CD14-positive monocyte (primary cell): Measurements from ENCODE around the gene KIAA1614. TPM values are rescaled to one million over a fixed set of nuclear protein-coding genes. Genes with fewer than 3 reads are reported as not detected.

Experiments used
- DNase-seq, 3 donors: peaks; one replicate each; pipeline ENCODE4 v3.0.0-alpha.2; 2011 to 2022
- H2AFZ ChIP-seq: 2 replicates; pipeline ENCODE4 v1.6.0; 2012; ENCODE audit warnings: mild to moderate bottlenecking, low read depth, low read length, inconsistent platforms; ENCODE audit not compliant: insufficient read depth, poor library complexity, severe bottlenecking
- H3K27ac ChIP-seq, 2 donors: 1 replicate in 1 of 2; 2 replicates in 1 of 2; pipeline ENCODE4 v1.5.1; 2012 to 2013; ENCODE audit warnings: low read length in 2 of 2, control low read depth in 1 of 2, inconsistent platforms in 1 of 2, low read depth in 1 of 2, mild to moderate bottlenecking in 1 of 2
- H3K27me3 ChIP-seq, 2 donors: one replicate each; pipeline versions ENCODE4 v1.6.0 to v1.6.1; 2011 to 2013; ENCODE audit warnings: low read length in 2 of 2; ENCODE audit not compliant: control insufficient read depth in 2 of 2, insufficient read depth in 2 of 2
- H3K36me3 ChIP-seq, 2 donors: replicated peaks in 1 of 2; 1 replicate in 1 of 2; 2 replicates in 1 of 2; pipeline versions ENCODE4 v1.5.1 to v1.6.1; 2012 to 2013; ENCODE audit warnings: low read length in 2 of 2, control low read depth in 1 of 2, inconsistent platforms in 1 of 2, mild to moderate bottlenecking in 1 of 2; ENCODE audit not compliant: insufficient read depth in 2 of 2, control insufficient read depth in 1 of 2
- H3K4me1 ChIP-seq, 2 donors: 1 replicate in 1 of 2; 2 replicates in 1 of 2; pipeline versions ENCODE4 v1.5.1 to v1.6.1; 2012 to 2013; ENCODE audit warnings: low read length in 2 of 2, control low read depth in 1 of 2, inconsistent platforms in 1 of 2, mild to moderate bottlenecking in 1 of 2, moderate library complexity in 1 of 2; ENCODE audit not compliant: insufficient read depth in 2 of 2, control insufficient read depth in 1 of 2
- H3K4me2 ChIP-seq: replicated peaks from 2 replicates; pipeline ENCODE3; 2012; ENCODE audit warnings: low read length, moderate library complexity, mild to moderate bottlenecking; ENCODE audit not compliant: poor library complexity, severe bottlenecking; ENCODE audit errors: extremely low read depth
- H3K4me3 ChIP-seq, 3 experiments: fragments of 200-600 bp in 1 of 3; sonication (generic) in 1 of 3; replicated peaks in 1 of 3; 1 replicate in 2 of 3; 2 replicates in 1 of 3; pipeline ENCODE4 v1.5.1; 2011 to 2013; ENCODE audit warnings: low read length in 3 of 3, mild to moderate bottlenecking in 3 of 3, control low read depth in 2 of 3, low read depth in 2 of 3, inconsistent platforms in 1 of 3, moderate library complexity in 1 of 3
- H3K79me2 ChIP-seq: 2 replicates; pipeline ENCODE4 v1.6.0; 2012; ENCODE audit warnings: mild to moderate bottlenecking, control low read depth, inconsistent platforms, low read length, moderate library complexity; ENCODE audit not compliant: insufficient read depth
- H3K9ac ChIP-seq: 2 replicates; pipeline ENCODE4 v1.6.0; 2017; ENCODE audit warnings: low read length, mild to moderate bottlenecking; ENCODE audit not compliant: insufficient read depth, poor library complexity, severe bottlenecking
- H3K9me3 ChIP-seq, 2 donors: replicated peaks in 1 of 2; 1 replicate in 1 of 2; 2 replicates in 1 of 2; pipeline versions ENCODE4 v1.5.1 to v1.6.1; 2012 to 2013; ENCODE audit warnings: low read length in 2 of 2, control low read depth in 1 of 2; ENCODE audit not compliant: control insufficient read depth in 1 of 2, insufficient read depth in 1 of 2
- H4K20me1 ChIP-seq: 2 replicates; pipeline ENCODE4 v1.6.0; 2012; ENCODE audit warnings: mild to moderate bottlenecking, low read length, control low read depth, moderate library complexity; ENCODE audit not compliant: insufficient read depth
- H3K27ac Mint-ChIP-seq, 7 donors: one replicate each; pipeline ENCODE4 v1.8.0; 2020; ENCODE audit warnings: mild to moderate bottlenecking in 7 of 7, mixed read lengths in 7 of 7, moderate library complexity in 6 of 7, inconsistent platforms in 2 of 7
- H3K27me3 Mint-ChIP-seq, 3 donors: one replicate each; pipeline ENCODE4 v1.8.0; 2021 to 2022; ENCODE audit warnings: low read depth in 3 of 3, mild to moderate bottlenecking in 3 of 3, mixed read lengths in 3 of 3, moderate library complexity in 3 of 3, inconsistent platforms in 1 of 3
- H3K36me3 Mint-ChIP-seq, 2 donors: one replicate each; pipeline ENCODE4 v1.8.0; 2020; ENCODE audit warnings: mixed read lengths in 2 of 2, inconsistent platforms in 1 of 2, mild to moderate bottlenecking in 1 of 2
- H3K4me1 Mint-ChIP-seq: one replicate; pipeline ENCODE4 v1.8.0; 2020; ENCODE audit warnings: mild to moderate bottlenecking, mixed read lengths
- H3K4me3 Mint-ChIP-seq, 2 donors: one replicate each; pipeline ENCODE4 v1.8.0; 2020; ENCODE audit warnings: mild to moderate bottlenecking in 2 of 2, mixed read lengths in 2 of 2, moderate library complexity in 1 of 2
- H3K9me3 Mint-ChIP-seq, 7 donors: one replicate each; pipeline ENCODE4 v1.8.0; 2020 to 2022; ENCODE audit warnings: mixed read lengths in 7 of 7, mild to moderate bottlenecking in 6 of 7, moderate library complexity in 6 of 7, inconsistent platforms in 2 of 7
- WGBS: methylation state at CpG from one replicate; pipeline ENCODE4 v1.1.5; 2013; ENCODE audit warnings: missing lambda C conversion rate; ENCODE audit not compliant: insufficient coverage; 5-methylcytosine and 5-hydroxymethylcytosine counted together
- intact Hi-C, 2 donors: fragments of 100-400 bp; cut with micrococcal nuclease; formaldehyde crosslinking; loops; one replicate each; pipeline versions ENCODE4 v1.15.0 to v1.15.1; 2023
- polyA plus RNA-seq, 3 donors: library from polyadenylated mRNA; depleted of rRNA in 1 of 3; unstranded in 2 of 3; stranded (reverse) in 1 of 3; fragments of 300-500 nt in 2 of 3; fragments of >200 nt in 1 of 3; fragmentation: Illumina TruSeq in 2 of 3; gene quantifications; 1 replicate in 2 of 3; 2 replicates in 1 of 3; pipeline ENCODE4 v1.2.3, GENCODE V29; 2012 to 2021
- TF ChIP-seq, protein P1 (sequence below): fragments of 200-600 bp; IDR thresholded peaks from one replicate; pipeline ENCODE4 v1.8.0; 2022; ENCODE audit warnings: antibody characterized with exemption, mild to moderate bottlenecking

Gene KIAA1614
- polyA plus RNA-seq, 3 donors: 0.08 TPM; not detected in 2

DNA sequence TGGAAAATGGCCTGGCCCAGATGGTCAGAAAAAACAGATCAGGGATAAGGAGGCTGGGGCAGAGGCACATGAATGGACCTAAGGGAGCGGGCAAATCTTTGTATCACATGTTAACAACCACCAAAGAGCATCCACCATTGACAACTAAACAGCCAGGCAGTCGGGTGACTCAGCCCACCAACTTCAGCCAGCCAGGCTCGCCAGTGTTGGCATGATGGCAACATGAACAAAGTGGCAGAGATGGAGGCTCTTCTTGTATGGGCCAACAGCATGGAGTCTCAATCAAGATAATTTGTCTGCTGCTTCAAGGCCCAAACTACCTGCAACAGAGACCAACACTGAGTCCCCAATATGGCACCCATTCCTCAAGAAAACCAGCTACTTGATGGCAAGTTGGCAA lies 16.5 kb upstream of the KIAA1614 start:
- peaks cover 1 to 5% of the 10 kb centered on the region in 2 donors for H3K36me3 Mint-ChIP-seq
- H3K4me3 Mint-ChIP-seq: no peak overlapping the region

DNA sequence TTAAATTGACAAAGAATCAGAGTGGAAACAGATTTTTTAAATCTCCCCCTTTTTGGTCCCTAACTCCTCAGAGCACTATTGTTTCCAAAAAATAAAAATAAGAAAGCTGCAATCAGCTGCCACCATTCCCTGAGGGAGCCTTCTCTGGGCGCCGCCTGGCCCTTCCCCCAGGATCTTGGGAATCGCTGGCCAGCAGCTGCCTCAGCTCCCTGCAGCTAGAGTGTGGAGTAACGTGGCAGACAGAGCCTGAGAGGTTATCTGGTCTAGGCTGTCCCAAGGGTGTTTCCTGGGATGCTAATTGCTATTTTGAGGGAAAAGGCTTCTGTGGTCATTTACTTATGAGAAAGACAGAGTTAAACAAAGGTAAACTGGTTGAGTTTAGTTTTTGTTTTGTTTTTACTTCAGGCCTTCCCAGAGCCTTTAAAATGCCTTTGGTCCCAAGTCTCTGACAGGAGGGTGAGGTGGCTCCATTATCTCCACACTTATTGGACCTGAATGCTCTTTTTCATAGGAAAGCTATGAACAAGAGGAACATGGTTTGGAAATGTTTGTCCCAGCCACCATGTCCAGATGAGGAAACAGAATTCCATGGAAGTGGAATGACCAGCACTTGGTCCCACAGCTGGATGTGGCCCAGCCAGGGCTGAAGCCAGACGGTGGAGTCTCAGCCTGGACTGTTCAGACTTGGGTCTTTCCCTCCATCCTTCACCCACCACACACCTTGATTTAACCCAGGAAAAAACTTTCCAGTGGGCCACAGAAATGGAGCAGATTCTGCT lies 14.1 kb upstream of the KIAA1614 start:
- Mint-ChIP-seq H3K27me3 (peaks cover 2 to 4% (median 3%) of the 10 kb centered on the region in 3 donors), H3K36me3 (peaks cover 1 to 5% of the 10 kb centered on the region in 2 donors), H3K27ac (no peak overlapping the region), H3K4me3 (no peak overlapping the region), H3K9me3 (peaks cover 0 to 9% (median 2%) of the 10 kb centered on the region in 7 donors), H3K4me1 (peaks cover 3% of the 10 kb centered on the region)
- H3K4me2 ChIP-seq: no peak overlapping the region
- no peaks in the 10 kb centered on the region for H4K20me1 ChIP-seq
- H3K4me1 ChIP-seq: no peaks in the 10 kb centered on the region
- intact Hi-C loops: no loop called here
- H3K79me2 ChIP-seq: no peaks in the 10 kb centered on the region
- TF ChIP-seq, protein P1, sequence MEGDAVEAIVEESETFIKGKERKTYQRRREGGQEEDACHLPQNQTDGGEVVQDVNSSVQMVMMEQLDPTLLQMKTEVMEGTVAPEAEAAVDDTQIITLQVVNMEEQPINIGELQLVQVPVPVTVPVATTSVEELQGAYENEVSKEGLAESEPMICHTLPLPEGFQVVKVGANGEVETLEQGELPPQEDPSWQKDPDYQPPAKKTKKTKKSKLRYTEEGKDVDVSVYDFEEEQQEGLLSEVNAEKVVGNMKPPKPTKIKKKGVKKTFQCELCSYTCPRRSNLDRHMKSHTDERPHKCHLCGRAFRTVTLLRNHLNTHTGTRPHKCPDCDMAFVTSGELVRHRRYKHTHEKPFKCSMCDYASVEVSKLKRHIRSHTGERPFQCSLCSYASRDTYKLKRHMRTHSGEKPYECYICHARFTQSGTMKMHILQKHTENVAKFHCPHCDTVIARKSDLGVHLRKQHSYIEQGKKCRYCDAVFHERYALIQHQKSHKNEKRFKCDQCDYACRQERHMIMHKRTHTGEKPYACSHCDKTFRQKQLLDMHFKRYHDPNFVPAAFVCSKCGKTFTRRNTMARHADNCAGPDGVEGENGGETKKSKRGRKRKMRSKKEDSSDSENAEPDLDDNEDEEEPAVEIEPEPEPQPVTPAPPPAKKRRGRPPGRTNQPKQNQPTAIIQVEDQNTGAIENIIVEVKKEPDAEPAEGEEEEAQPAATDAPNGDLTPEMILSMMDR: no peak
- H3K4me3 ChIP-seq: no peak overlapping the region
- 100% methylated on average over 5 of the region's 5 CpGs for WGBS
- H3K36me3 ChIP-seq: no peaks in the 10 kb centered on the region
- H2AFZ ChIP-seq: no peak overlapping the region
- no peaks in the 10 kb centered on the region for H3K9me3 ChIP-seq
- H3K27ac ChIP-seq: no peak overlapping the region
- DNase-seq: no peak
- H3K27me3 ChIP-seq: no peaks in the 10 kb centered on the region
- no peak overlapping the region for H3K9ac ChIP-seq

More for the DNA sequence above, 16.5 kb upstream of the KIAA1614 start:
- TF ChIP-seq, protein P1: no peak
- Histone ChIP-seq H3K79me2 (no peaks in the 10 kb centered on the region), H3K27me3 (no peaks in the 10 kb centered on the region), H2AFZ (no peak overlapping the region), H3K27ac (no peak overlapping the region), H3K36me3 (no peaks in the 10 kb centered on the region), H3K4me1 (no peaks in the 10 kb centered on the region), H3K9me3 (no peaks in the 10 kb centered on the region), H3K4me3 (no peak overlapping the region), H3K4me2 (no peak overlapping the region), H4K20me1 (no peaks in the 10 kb centered on the region), H3K9ac (no peak overlapping the region)
- Mint-ChIP-seq H3K9me3 (peaks cover 0 to 6% (median 0%) of the 10 kb centered on the region in 7 donors), H3K4me1 (peaks cover 6% of the 10 kb centered on the region), H3K27me3 (peaks cover 2 to 4% (median 3%) of the 10 kb centered on the region in 3 donors), H3K27ac (no peak overlapping the region)
- 100% methylated on average over 2 of the region's 3 CpGs for WGBS
- intact Hi-C loops: no loop called here
- no peak for DNase-seq
